Measurements from ENCODE around the gene POLR2F. TPM values are rescaled to one million over a fixed set of nuclear protein-coding genes. Genes with fewer than 3 reads are reported as not detected.
A peak's percentile ranks its signal among the peaks of the same experiment; 100 is the strongest.

Gene POLR2F
- total and polyA plus RNA-seq, 9 of the 15 experiments (the other 6 are each of a cell fraction or from before 2014, with no cell fraction given), result 98.9 to 410 (median 168) TPM

DNA sequence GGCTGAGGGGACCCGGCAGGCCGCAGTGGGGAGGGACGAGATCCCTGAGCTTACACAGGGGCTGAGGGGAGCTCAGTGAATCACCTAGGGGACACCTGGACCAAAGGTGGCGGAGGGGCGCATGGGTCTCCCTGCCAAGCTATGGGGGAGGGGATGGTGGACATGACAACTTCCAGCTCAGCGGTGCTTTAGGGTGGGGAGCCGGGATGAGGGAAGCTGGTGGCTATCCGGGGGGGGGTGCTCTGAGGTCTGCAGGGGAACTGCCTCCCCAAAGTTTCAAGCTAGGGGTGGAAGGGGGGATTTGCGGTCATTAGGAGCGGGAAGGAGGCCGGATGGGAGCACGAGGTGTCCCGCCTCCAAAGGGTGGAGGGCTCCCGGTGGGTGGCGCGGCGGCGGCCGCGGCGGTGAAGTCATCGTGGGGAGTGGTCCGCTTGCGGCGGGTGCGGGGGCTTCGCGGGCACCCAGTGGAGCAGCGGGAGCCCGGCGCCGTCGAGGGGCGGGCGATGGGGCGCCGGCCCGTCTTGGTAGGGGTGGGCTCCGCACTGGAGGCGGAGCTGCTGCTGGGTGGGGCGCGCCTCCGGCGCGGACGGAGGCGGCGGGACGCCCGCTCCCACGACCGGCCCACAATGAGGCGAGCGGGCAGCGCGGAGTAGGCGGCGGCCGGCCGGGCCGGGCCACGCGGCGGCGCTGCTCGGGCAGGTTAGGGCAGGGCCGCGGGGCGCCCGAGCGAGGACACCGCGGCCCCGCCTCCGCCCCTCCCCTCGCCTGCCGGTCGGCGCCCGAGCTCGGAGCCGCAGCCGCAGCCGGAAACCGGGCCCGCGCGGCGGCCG is 47.8 kb upstream of the POLR2F start, which contains the start of gene MICALL1 (continued):
- TF ChIP-seq, protein P1, sequence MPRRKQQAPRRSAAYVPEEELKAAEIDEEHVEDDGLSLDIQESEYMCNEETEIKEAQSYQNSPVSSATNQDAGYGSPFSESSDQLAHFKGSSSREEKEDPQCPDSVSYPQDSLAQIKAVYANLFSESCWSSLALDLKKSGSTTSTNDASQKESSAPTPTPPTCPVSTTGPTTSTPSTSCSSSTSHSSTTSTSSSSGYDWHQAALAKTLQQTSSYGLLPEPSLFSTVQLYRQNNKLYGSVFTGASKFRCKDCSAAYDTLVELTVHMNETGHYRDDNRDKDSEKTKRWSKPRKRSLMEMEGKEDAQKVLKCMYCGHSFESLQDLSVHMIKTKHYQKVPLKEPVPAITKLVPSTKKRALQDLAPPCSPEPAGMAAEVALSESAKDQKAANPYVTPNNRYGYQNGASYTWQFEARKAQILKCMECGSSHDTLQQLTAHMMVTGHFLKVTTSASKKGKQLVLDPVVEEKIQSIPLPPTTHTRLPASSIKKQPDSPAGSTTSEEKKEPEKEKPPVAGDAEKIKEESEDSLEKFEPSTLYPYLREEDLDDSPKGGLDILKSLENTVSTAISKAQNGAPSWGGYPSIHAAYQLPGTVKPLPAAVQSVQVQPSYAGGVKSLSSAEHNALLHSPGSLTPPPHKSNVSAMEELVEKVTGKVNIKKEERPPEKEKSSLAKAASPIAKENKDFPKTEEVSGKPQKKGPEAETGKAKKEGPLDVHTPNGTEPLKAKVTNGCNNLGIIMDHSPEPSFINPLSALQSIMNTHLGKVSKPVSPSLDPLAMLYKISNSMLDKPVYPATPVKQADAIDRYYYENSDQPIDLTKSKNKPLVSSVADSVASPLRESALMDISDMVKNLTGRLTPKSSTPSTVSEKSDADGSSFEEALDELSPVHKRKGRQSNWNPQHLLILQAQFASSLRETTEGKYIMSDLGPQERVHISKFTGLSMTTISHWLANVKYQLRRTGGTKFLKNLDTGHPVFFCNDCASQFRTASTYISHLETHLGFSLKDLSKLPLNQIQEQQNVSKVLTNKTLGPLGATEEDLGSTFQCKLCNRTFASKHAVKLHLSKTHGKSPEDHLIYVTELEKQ (CRISPR knock-in tag; IDR thresholded peaks at IDR 0.05), result no peak
- TF ChIP-seq MEF2D (tag; conservative IDR thresholded peaks at IDR 0.05; ENCODE audit: low read depth), result 0 out of 2 replicates have a peak, but pooled peaks have one; percentile 37
- TF ChIP-seq XRCC4 (IDR thresholded peaks at IDR 0.05; ENCODE audit: extremely low read depth, insufficient read depth, insufficient read length), result no peak
- TF ChIP-seq ETS2 (tag; IDR thresholded peaks at IDR 0.05; ENCODE audit: borderline replicate concordance, poor library complexity, severe bottlenecking), result no peak
- no peak for TF ChIP-seq ZNF57 (CRISPR knock-in tag; IDR thresholded peaks at IDR 0.05)
- TF ChIP-seq SIN3A (IDR thresholded peaks at IDR 0.05; ENCODE audit: borderline replicate concordance in 2 of 2, control insufficient read depth in 1 of 2, low read depth in 2 of 2, low read length in 2 of 2), result peak in 1 of 2 experiments; percentile 33; a peak in 1 of 4 replicates
- no peak for TF ChIP-seq PHB (CRISPR knock-in tag; IDR thresholded peaks at IDR 0.05)
- TF ChIP-seq FOXM1 (IDR thresholded peaks at IDR 0.05; ENCODE audit: low read depth), result no peak
- TF ChIP-seq FOXM1 (CRISPR knock-in tag; IDR thresholded peaks at IDR 0.05; ENCODE audit: low read depth), result no peak
- 0 out of 2 replicates have a peak, but pooled peaks have one; percentile 61 for TF ChIP-seq AFF4 (CRISPR knock-in tag; IDR thresholded peaks at IDR 0.05)
- TF ChIP-seq NFE2 (IDR thresholded peaks at IDR 0.05; ENCODE audit: low read depth), result no peak
- TF ChIP-seq SMARCA5 (IDR thresholded peaks at IDR 0.05), result 0 out of 2 replicates have a peak, but pooled peaks have one; percentile 49
- TF ChIP-seq BDP1 (IDR thresholded peaks at IDR 0.05; ENCODE audit: insufficient read depth, insufficient read length), result no peak
- TF ChIP-seq YBX1 (IDR thresholded peaks at IDR 0.05), result no peak
- 0 out of 4 replicates have a peak, but pooled peaks of 1 of the 2 experiments have one; percentile 20 for TF ChIP-seq MLLT1 (IDR thresholded peaks at IDR 0.05)
- no peak for TF ChIP-seq COPS2 (conservative IDR thresholded peaks at IDR 0.05)
- TF ChIP-seq SIN3B (IDR thresholded peaks at IDR 0.05; ENCODE audit: low read depth), result 0 out of 2 replicates have a peak, but pooled peaks have one; percentile 17
